ENCODE data around the gene MYH9.

GRCh38 chr22:36378869-36379217, 8.9 kb downstream of the MYH9 start:
- TF ChIP-seq CTCF (conservative IDR thresholded peaks at IDR 0.05; ENCODE audit: low read depth, low read length) (no peak), EZH2 (IDR thresholded peaks at IDR 0.05; ENCODE audit: borderline replicate concordance, low read depth, low read length, poor library complexity, severe bottlenecking) (no peak)

Data from A673 (cell line).